Breast epithelium (tissue), 4 donors: ENCODE measurements around the gene C1GALT1. TPM values are rescaled to one million over a fixed set of nuclear protein-coding genes. Genes with fewer than 3 reads are reported as not detected.

Experiments used
- DNase-seq, 2 donors: peaks; one replicate each; pipeline ENCODE4 v3.0.0-alpha.2; 2019; ENCODE audit warnings: low spot score in 2 of 2
- H3K27ac ChIP-seq, 2 donors: fragments of 200-600 bp; sonication (generic) in 1 of 2; one replicate each; pipeline ENCODE4 v1.5.1; 2016 to 2019; ENCODE audit warnings: mild to moderate bottlenecking in 1 of 2
- H3K27me3 ChIP-seq, 2 donors: fragments of 200-600 bp; sonication (generic) in 1 of 2; one replicate each; pipeline versions ENCODE4 v1.5.1 to v1.6.0; 2017 to 2019; ENCODE audit warnings: control low read depth in 1 of 2, mild to moderate bottlenecking in 1 of 2
- H3K36me3 ChIP-seq: fragments of 200-600 bp; one replicate; pipeline ENCODE4 v1.5.1; 2019
- H3K4me1 ChIP-seq, 2 donors: fragments of 200-600 bp; sonication (generic); one replicate each; pipeline ENCODE4 v1.5.1; 2016 to 2019; ENCODE audit warnings: control low read depth in 1 of 2
- H3K4me3 ChIP-seq, 3 donors: fragments of 200-600 bp; sonication (generic); 1 replicate in 2 of 3; 2 replicates in 1 of 3; pipeline ENCODE4 v1.5.1; 2016 to 2019; ENCODE audit warnings: mild to moderate bottlenecking in 3 of 3, moderate library complexity in 2 of 3
- H3K9me3 ChIP-seq, 2 donors: fragments of 200-600 bp; sonication (generic) in 1 of 2; one replicate each; pipeline ENCODE4 v1.5.1; 2016 to 2019; ENCODE audit warnings: control low read depth in 1 of 2
- POLR2A ChIP-seq: fragments of 450-650 bp; IDR thresholded peaks from one replicate; pipeline ENCODE4 v1.6.1; 2016; ENCODE audit warnings: antibody characterized with exemption, mild to moderate bottlenecking, moderate library complexity
- POLR2AphosphoS5 ChIP-seq, 3 donors: sonication (generic); formaldehyde crosslinking; IDR thresholded peaks; one replicate each; pipeline ENCODE4 v1.6.1; 2017; ENCODE audit warnings: antibody characterized with exemption in 3 of 3
- intact Hi-C: fragments of 100-400 bp; cut with DNase I; formaldehyde crosslinking; loops from one replicate; pipeline ENCODE4 v1.15.1; 2023; ENCODE audit warnings: low total_unique reads
- total RNA-seq, 3 donors: library from RNA; depleted of rRNA; stranded (reverse); fragments of >200 nt; gene quantifications; one replicate each; pipeline ENCODE4 v1.1.0, GENCODE V29; 2016
- TF ChIP-seq, protein P1 (sequence below), 3 donors: fragments of 450-650 bp; IDR thresholded peaks; one replicate each; pipeline ENCODE4 v1.5.1; 2016 to 2017; ENCODE audit warnings: antibody characterized with exemption in 3 of 3, mild to moderate bottlenecking in 3 of 3, moderate library complexity in 3 of 3

Gene C1GALT1
- total RNA-seq, 3 donors from 2014 or later: 30.8 to 35.5 (median 34.7) TPM

DNA sequence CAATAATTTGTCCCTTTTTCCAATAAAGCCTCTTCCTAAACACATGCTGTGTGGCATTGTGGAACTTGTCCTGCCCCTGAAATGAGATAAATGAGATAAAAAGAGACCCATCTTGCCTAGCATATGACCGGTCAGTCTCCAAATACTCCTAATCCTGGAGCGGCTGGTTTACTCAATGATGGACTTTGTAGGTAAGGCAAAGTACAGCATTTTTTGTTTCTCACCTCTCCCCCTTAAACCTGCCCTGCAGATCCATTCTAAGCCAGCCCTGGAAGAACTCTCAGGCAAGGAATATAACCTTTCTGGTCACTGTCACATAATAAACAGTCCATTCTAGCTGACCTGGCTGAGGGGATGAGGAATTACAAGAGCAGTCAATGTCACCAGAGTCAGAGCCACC is 110.7 kb downstream of the C1GALT1 start:
- H3K9me3 ChIP-seq: no peaks in the 10 kb centered on the region
- no peaks in the 10 kb centered on the region for H3K36me3 ChIP-seq
- H3K4me1 ChIP-seq: no peaks in the 10 kb centered on the region
- H3K27ac ChIP-seq: no peak overlapping the region
- no peaks in the 10 kb centered on the region for H3K27me3 ChIP-seq
- intact Hi-C loops: no loop called here
- no peak overlapping the region for H3K4me3 ChIP-seq
- DNase-seq: no peak
- no peak for TF ChIP-seq POLR2A
- no peak for TF ChIP-seq POLR2AphosphoS5 (IDR thresholded peaks at IDR 0.05)
- TF ChIP-seq, protein P1, sequence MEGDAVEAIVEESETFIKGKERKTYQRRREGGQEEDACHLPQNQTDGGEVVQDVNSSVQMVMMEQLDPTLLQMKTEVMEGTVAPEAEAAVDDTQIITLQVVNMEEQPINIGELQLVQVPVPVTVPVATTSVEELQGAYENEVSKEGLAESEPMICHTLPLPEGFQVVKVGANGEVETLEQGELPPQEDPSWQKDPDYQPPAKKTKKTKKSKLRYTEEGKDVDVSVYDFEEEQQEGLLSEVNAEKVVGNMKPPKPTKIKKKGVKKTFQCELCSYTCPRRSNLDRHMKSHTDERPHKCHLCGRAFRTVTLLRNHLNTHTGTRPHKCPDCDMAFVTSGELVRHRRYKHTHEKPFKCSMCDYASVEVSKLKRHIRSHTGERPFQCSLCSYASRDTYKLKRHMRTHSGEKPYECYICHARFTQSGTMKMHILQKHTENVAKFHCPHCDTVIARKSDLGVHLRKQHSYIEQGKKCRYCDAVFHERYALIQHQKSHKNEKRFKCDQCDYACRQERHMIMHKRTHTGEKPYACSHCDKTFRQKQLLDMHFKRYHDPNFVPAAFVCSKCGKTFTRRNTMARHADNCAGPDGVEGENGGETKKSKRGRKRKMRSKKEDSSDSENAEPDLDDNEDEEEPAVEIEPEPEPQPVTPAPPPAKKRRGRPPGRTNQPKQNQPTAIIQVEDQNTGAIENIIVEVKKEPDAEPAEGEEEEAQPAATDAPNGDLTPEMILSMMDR (IDR thresholded peaks at IDR 0.05): no peak

DNA sequence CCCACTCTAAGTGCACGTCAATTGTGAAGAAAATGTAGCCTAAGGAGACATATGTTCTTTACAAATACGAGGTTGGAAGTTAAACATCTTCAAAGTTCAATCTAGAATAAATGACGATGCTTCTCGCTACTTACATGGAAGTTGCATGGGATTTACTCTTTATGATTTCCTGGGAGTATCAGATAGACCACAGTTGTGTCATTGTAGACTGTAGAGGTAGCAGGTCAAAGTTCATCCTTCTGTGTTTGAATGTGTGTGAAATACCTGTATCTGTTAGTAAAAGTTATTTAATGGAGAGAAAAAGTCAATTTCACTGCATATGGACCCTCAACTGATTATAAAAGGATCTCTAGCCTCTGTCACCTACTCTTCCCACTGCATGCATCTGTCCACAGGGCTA is 112.6 kb downstream of the C1GALT1 start:
- intact Hi-C loops: no loop called here
- no peak for DNase-seq
- H3K4me1 ChIP-seq: no peaks in the 10 kb centered on the region
- H3K27ac ChIP-seq: no peak overlapping the region
- TF ChIP-seq, protein P1 (IDR thresholded peaks at IDR 0.05): no peak
- TF ChIP-seq POLR2A: no peak
- TF ChIP-seq POLR2AphosphoS5 (IDR thresholded peaks at IDR 0.05): no peak
- H3K36me3 ChIP-seq: no peaks in the 10 kb centered on the region
- no peaks in the 10 kb centered on the region for H3K9me3 ChIP-seq
- no peak overlapping the region for H3K4me3 ChIP-seq
- H3K27me3 ChIP-seq: no peaks in the 10 kb centered on the region
